SK-N-SH treated with all-trans-retinoic acid at 6 μM for 48 hours (cell line): ENCODE measurements around the gene OPN1MW3.
A peak's percentile ranks its signal among the peaks of the same experiment; 100 is the strongest.
"Not testable (repeated sequence)": the region's sequence is repeated elsewhere in the genome, so short reads cannot be mapped to it uniquely, and the experiment has no call there.

Experiments used
- ATAC-seq: fragments of 200-7000 bp; cut with Tn5 transposase; 3 replicates; pipeline ENCODE4 v1.9.1; 2020; ENCODE audit warnings: mild to moderate bottlenecking, moderate library complexity

OPN1MW3 gene

GRCh38 chrX:154257282-154257681 lies at the start of gene OPN1MW3:
Gene OPN1MW3, plus strand, starts transcription at chrX:154257582. Its CDS starts 38 bp downstream, at chrX:154257620.
- not testable (repeated sequence) for ATAC-seq

GRCh38 chrX:154209670-154210418 lies 47.5 kb upstream of the OPN1MW3 start:
- peak; percentile 31 for ATAC-seq

GRCh38 chrX:154211057-154211456 lies 46.3 kb upstream of the OPN1MW3 start:
- ATAC-seq = not testable (repeated sequence)

DNA sequence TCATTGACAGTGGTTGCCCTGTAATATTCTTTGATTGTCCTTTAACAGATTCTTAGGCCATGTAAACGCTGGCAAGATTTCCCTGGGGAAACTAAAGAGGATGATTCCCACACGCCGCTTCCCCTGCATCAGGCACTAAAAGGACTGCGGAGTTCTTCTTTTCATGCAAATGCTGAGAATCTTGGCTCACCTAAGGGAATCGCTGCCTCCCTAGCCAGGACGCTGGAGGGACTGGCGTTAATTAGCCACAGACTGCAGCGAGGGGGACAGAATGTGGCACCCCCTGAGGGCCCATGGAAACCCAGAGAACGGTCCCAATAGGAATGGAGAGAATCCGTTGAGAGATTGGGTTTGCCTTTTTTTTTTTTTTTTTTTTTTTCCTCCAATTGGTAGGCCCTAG lies 45.9 kb upstream of the OPN1MW3 start:
- ATAC-seq = not testable (repeated sequence)

- not testable (repeated sequence) for ATAC-seq
These were observed 37.9 kb upstream of the OPN1MW3 start, which contains the start of gene OPN1MW2 for GRCh38 chrX:154219456-154219855. Gene OPN1MW2, plus strand, starts transcription at chrX:154219756. Its CDS starts 60 bp downstream, at chrX:154219816.

DNA sequence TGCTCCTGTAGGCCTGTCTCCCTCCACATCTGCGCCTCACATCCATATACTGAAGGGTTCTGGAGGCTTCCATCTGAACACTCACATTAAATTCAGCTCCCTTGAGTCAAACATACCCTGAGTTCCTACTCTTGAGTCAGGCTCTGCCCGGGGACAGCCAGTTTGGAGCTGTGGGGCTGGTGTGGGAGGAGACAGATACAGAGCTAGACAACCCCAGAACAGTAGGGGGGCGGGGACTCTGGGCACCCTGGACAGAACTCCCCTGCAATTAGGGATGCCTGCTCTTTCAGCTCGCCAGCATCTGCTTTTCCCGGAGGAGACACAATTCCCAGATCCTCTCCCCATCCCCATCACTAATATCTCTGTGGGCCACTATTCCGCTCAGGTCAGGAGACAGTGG lies 32.1 kb upstream of the OPN1MW3 start:
- ATAC-seq = not testable (repeated sequence)

DNA sequence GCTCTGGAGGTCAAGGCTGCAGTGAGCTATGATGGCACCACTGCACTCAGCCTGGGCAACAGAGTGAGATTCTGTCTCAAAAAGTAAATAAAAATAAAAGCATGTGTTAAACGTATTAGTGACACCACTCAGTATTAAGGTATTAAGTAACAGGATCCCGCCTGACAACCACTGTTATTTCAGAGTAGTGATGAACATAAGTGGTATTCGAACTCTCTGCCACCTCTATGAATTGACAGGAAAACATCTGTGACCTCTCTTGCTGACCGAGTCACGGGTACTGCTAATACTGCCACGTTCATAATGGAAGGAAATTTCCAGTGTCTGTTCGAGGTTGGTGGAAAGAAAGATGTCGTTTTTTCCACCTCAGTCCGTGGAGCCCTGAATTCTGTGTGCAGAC lies 30.7 kb upstream of the OPN1MW3 start:
- ATAC-seq = not testable (repeated sequence)

DNA sequence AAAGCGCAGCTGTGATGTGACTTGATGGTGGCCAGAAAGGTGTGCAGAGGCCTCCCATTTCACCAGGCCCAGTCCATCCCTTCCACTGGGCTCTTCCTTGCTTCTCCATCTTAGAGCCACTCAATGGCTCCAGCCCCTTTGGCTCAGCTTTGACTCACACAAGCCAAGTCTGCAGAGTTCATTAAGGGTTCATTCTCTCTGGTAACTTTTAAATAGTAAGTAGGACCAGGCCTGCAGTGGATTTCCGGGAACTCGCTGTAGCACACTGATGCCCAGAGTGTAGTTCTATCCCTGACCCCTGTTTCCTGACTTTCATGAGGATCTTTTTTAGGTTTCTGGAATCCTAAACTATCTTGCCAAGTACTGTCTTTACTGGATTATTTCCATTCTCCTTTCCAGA lies 25.9 kb upstream of the OPN1MW3 start:
- not testable (repeated sequence) for ATAC-seq

- ATAC-seq = not testable (repeated sequence)
These were observed 23.8 kb upstream of the OPN1MW3 start for GRCh38 chrX:154233620-154234019.

DNA sequence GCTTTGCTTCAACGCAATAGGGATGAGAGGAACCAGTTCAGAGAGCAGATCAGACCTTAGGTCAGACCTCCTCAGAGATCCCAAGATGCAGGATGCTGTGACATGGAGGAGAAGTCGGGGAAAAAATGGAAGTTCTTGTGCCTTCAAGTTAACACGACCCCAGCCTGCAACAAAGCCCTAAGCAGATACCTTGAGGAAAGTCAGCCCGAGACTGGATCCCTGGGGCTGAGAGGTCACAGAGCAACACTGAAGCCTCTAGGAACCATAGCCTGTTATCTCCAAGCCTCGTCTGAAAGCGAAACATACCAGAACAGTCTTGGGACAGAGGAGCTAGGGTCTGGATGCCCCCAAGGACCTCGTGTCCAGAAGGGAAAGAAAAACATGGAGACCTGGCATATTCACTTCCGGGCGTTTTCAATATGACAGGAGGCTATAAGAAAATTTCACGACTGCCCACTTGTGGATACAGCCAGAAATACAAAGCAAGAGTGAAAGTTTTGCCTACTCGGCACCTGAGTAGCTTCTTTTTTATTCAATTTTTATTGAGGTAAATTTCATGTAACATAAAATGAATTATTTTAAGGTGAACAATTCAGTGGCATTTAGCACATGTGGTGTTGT lies 18.3 kb upstream of the OPN1MW3 start:
- peak; percentile 31 for ATAC-seq

- not testable (repeated sequence) for ATAC-seq
These were observed 17.3 kb upstream of the OPN1MW3 start for GRCh38 chrX:154239982-154240503.

- ATAC-seq = not testable (repeated sequence)
These were observed 9.9 kb upstream of the OPN1MW3 start for GRCh38 chrX:154247377-154248045.

DNA sequence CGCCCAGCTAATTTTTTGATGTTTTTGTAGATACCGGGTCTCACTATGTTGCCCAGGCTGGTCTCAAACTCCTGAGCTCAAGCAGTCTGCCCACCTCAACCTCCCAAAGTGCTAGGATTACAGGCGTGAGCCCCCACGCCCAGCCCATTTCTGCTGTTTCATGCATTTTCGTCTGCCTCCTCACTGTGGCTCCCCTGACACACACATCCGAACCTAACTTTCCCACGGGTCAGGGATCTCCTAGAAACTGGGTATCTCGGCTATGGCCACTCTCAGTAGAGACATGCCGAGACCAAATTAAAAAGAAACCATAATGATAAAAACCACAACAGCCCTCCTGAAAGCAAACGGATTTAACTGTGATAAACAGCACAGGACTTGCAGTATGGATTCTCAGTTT lies 9.3 kb upstream of the OPN1MW3 start:
- not testable (repeated sequence) for ATAC-seq

GRCh38 chrX:154258711-154259110 lies 1.3 kb downstream of the OPN1MW3 start:
- not testable (repeated sequence) for ATAC-seq

- not testable (repeated sequence) for ATAC-seq
These were observed 5.7 kb downstream of the OPN1MW3 start for GRCh38 chrX:154263072-154263471.

DNA sequence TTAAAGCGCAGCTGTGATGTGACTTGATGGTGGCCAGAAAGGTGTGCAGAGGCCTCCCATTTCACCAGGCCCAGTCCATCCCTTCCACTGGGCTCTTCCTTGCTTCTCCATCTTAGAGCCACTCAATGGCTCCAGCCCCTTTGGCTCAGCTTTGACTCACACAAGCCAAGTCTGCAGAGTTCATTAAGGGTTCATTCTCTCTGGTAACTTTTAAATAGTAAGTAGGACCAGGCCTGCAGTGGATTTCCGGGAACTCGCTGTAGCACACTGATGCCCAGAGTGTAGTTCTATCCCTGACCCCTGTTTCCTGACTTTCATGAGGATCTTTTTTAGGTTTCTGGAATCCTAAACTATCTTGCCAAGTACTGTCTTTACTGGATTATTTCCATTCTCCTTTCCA lies 11.9 kb downstream of the OPN1MW3 start:
- not testable (repeated sequence) for ATAC-seq

- not testable (repeated sequence) for ATAC-seq
These were observed 27.3 kb downstream of the OPN1MW3 start for GRCh38 chrX:154284489-154285338.

- not testable (repeated sequence) for ATAC-seq
These were observed 29.0 kb downstream of the OPN1MW3 start for GRCh38 chrX:154286406-154286805.
